Activated B cell treated with CpG ODN at 0.5 μM for 24 hours (primary cell): ENCODE data around the gene FER1L5. TPM values are rescaled to one million over a fixed set of nuclear protein-coding genes. Genes with fewer than 3 reads are reported as not detected.

Experiments
- ATAC-seq: fragments of 200-7000 bp; cut with Tn5 transposase; one replicate; pipeline ENCODE4 v1.10.0; 2021; ENCODE audit warnings: low read depth, mild to moderate bottlenecking, moderate library complexity
- CTCF ChIA-PET: fragments of 350-600 bp; sonication (Branson Sonifier 250); formaldehyde crosslinking; loops from one replicate; lab custom pipeline; 2021; ENCODE audit warnings: antibody characterized with exemption; lab: Charles Lee
- POLR2A ChIA-PET: fragments of 350-600 bp; sonication (Branson Sonifier 250); formaldehyde crosslinking; loops from one replicate; lab custom pipeline; 2021; ENCODE audit warnings: antibody characterized with exemption; lab: Charles Lee
- DNase-seq: peaks from one replicate; pipeline ENCODE4 v3.0.0; 2022
- H3K27ac Mint-ChIP-seq: one replicate; pipeline ENCODE4 v1.8.0; 2020; ENCODE audit warnings: mixed read lengths
- H3K27me3 Mint-ChIP-seq: one replicate; pipeline ENCODE4 v1.8.0; 2021; ENCODE audit warnings: mixed read lengths
- H3K36me3 Mint-ChIP-seq: one replicate; pipeline ENCODE4 v1.8.0; 2021; ENCODE audit warnings: low read depth, mixed read lengths
- H3K4me1 Mint-ChIP-seq: one replicate; pipeline ENCODE4 v1.8.0; 2021; ENCODE audit warnings: mixed read lengths
- H3K4me3 Mint-ChIP-seq: one replicate; pipeline ENCODE4 v1.8.0; 2020; ENCODE audit warnings: mild to moderate bottlenecking, mixed read lengths
- H3K9me3 Mint-ChIP-seq: one replicate; pipeline ENCODE4 v1.8.0; 2020; ENCODE audit warnings: mixed read lengths
- CTCF ChIP-seq: fragments of 200-600 bp; IDR thresholded peaks from one replicate; pipeline ENCODE4 v1.8.0; 2022; ENCODE audit warnings: antibody characterized with exemption, mild to moderate bottlenecking
- intact Hi-C: fragments of 100-400 bp; cut with micrococcal nuclease; formaldehyde crosslinking; loops from one replicate; pipeline ENCODE4 v1.15.1; 2024
- total RNA-seq: library from RNA; stranded (reverse); gene quantifications from 2 replicates; pipeline ENCODE4 v1.2.3, GENCODE V29; 2022

FER1L5 gene
- total RNA-seq, 1 donor from 2014 or later, result not detected

GRCh38 chr2:96747061-96747617 lies 104.6 kb downstream of the FER1L5 start:
- TF ChIP-seq CTCF, result no peak
- H3K36me3 Mint-ChIP-seq, result no peaks in the 10 kb centered on the region
- no peaks in the 10 kb centered on the region for H3K9me3 Mint-ChIP-seq
- H3K27me3 Mint-ChIP-seq, result no peaks in the 10 kb centered on the region
- no peaks in the 10 kb centered on the region for H3K4me1 Mint-ChIP-seq
- ChIA-PET CTCF (no interaction called here), POLR2A (no interaction called here)
- H3K4me3 Mint-ChIP-seq, result no peak overlapping the region
- no peak for ATAC-seq
- DNase-seq, result no peak
- H3K27ac Mint-ChIP-seq, result no peak overlapping the region
- intact Hi-C loops, result no loop called here

- no peak for TF ChIP-seq CTCF
- DNase-seq (no peak), ATAC-seq (no peak)
- H3K4me3 Mint-ChIP-seq, result no peak overlapping the region
- H3K36me3 Mint-ChIP-seq, result no peaks in the 10 kb centered on the region
- H3K27me3 Mint-ChIP-seq, result no peaks in the 10 kb centered on the region
- CTCF ChIA-PET, result interaction anchor here (2.0 kb wide), 1 partner anchor 12 kb away, joined by 4 read pairs; no protein-coding TSS in a partner anchor
- H3K9me3 Mint-ChIP-seq, result no peaks in the 10 kb centered on the region
- no peaks in the 10 kb centered on the region for H3K4me1 Mint-ChIP-seq
- POLR2A ChIA-PET, result no interaction called here
- no peak overlapping the region for H3K27ac Mint-ChIP-seq
- intact Hi-C loops, result no loop called here
These were observed 109.2 kb downstream of the FER1L5 start for GRCh38 chr2:96751800-96752199.

- no peak for TF ChIP-seq CTCF
- ChIA-PET POLR2A (no interaction called here), CTCF (no interaction called here)
- H3K9me3 Mint-ChIP-seq, result no peaks in the 10 kb centered on the region
- no peaks in the 10 kb centered on the region for H3K4me1 Mint-ChIP-seq
- H3K27me3 Mint-ChIP-seq, result no peaks in the 10 kb centered on the region
- H3K4me3 Mint-ChIP-seq, result no peak overlapping the region
- H3K27ac Mint-ChIP-seq, result no peak overlapping the region
- no peaks in the 10 kb centered on the region for H3K36me3 Mint-ChIP-seq
- DNase-seq (no peak), ATAC-seq (no peak)
- intact Hi-C loops, result no loop called here
These were observed 111.2 kb downstream of the FER1L5 start for GRCh38 chr2:96753661-96754282.

GRCh38 chr2:96754317-96754716 lies 111.8 kb downstream of the FER1L5 start:
- H3K9me3 Mint-ChIP-seq, result no peaks in the 10 kb centered on the region
- no peaks in the 10 kb centered on the region for H3K27me3 Mint-ChIP-seq
- POLR2A ChIA-PET, result no interaction called here
- no peak for TF ChIP-seq CTCF
- DNase-seq (no peak), ATAC-seq (no peak)
- intact Hi-C loops, result no loop called here
- CTCF ChIA-PET, result no interaction called here
- H3K4me1 Mint-ChIP-seq, result peaks cover 3% of the 10 kb centered on the region
- no peaks in the 10 kb centered on the region for H3K36me3 Mint-ChIP-seq
- no peak overlapping the region for H3K4me3 Mint-ChIP-seq
- H3K27ac Mint-ChIP-seq, result no peak overlapping the region

Other genes with a start within 250 kb of the FER1L5 start
- not detected in 2 replicates for gene NEURL3, start 137.4 kb upstream of the FER1L5 start, total RNA-seq
- gene ARID5A, start 106.0 kb upstream of the FER1L5 start, total RNA-seq, result 73.4 and 83.5 TPM in 2 replicates
- 24.6 and 31.4 TPM in 2 replicates for gene KANSL3, start 4.5 kb upstream of the FER1L5 start, total RNA-seq
- 7.1 and 8.9 TPM in 2 replicates for gene LMAN2L, start 97.3 kb downstream of the FER1L5 start, total RNA-seq
- gene CNNM4, start 118.1 kb downstream of the FER1L5 start, total RNA-seq, result 7.4 and 10.0 TPM in 2 replicates
- 19.0 and 20.3 TPM in 2 replicates for gene CNNM3, start 173.5 kb downstream of the FER1L5 start, total RNA-seq
- gene ANKRD23, start 201.3 kb downstream of the FER1L5 start, total RNA-seq, result 6.1 and 7.3 TPM in 2 replicates
- gene ANKRD39, start 215.3 kb downstream of the FER1L5 start, total RNA-seq, result 12.7 and 12.9 TPM in 2 replicates
- 0.34 and 0.55 TPM in 2 replicates for gene SEMA4C, start 227.3 kb downstream of the FER1L5 start, total RNA-seq